DOHH2 (cell line): ENCODE data around the gene MINK1.

Source experiments
- EZH2phosphoT487 ChIP-seq: fragments of 200-600 bp; sonication (generic); IDR thresholded peaks from 2 replicates; pipeline ENCODE4 v1.6.1; 2017; ENCODE audit warnings: borderline replicate concordance, mild to moderate bottlenecking, antibody characterized with exemption, low read length, moderate library complexity, mixed read lengths
- TF ChIP-seq, protein P1 (sequence below): fragments of 200-600 bp; sonication (generic); IDR thresholded peaks from one replicate; pipeline ENCODE4 v1.5.1; 2014; ENCODE audit warnings: antibody characterized with exemption, mild to moderate bottlenecking, low read depth, low read length; ENCODE audit not compliant: poor library complexity, severe bottlenecking

DNA sequence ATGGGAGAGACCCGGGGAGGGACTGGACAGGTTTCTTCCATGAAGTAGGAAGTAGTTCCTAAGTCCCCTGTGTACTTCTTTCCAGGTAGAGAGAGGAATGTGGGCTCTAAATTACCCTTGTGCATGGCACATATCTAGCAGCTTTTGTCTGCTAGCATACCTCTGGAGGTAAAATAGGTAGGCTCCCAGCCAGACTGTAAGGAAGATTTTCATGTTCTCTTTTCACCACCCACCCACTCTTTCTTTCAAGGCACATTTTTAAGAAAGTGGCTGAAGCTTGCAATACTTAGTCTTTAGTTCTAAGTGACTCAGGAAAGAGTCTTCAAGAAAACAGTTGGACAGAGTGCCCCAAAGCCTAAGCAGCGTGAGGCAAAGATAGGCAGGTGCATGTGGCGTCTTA, 9.2 kb downstream of the MINK1 start:
- TF ChIP-seq, protein P1, sequence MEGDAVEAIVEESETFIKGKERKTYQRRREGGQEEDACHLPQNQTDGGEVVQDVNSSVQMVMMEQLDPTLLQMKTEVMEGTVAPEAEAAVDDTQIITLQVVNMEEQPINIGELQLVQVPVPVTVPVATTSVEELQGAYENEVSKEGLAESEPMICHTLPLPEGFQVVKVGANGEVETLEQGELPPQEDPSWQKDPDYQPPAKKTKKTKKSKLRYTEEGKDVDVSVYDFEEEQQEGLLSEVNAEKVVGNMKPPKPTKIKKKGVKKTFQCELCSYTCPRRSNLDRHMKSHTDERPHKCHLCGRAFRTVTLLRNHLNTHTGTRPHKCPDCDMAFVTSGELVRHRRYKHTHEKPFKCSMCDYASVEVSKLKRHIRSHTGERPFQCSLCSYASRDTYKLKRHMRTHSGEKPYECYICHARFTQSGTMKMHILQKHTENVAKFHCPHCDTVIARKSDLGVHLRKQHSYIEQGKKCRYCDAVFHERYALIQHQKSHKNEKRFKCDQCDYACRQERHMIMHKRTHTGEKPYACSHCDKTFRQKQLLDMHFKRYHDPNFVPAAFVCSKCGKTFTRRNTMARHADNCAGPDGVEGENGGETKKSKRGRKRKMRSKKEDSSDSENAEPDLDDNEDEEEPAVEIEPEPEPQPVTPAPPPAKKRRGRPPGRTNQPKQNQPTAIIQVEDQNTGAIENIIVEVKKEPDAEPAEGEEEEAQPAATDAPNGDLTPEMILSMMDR, result no peak
- no peak for TF ChIP-seq EZH2phosphoT487
